Glutamatergic neuron (in vitro differentiated cells): Measurements from ENCODE around the gene VEGFA. TPM values are rescaled to one million over a fixed set of nuclear protein-coding genes. Genes with fewer than 3 reads are reported as not detected.

Experiments
- DNase-seq: peaks from one replicate; pipeline ENCODE4 v3.0.0; 2022
- H3K27ac Mint-ChIP-seq: one replicate; pipeline ENCODE4 v1.8.0; 2020; ENCODE audit warnings: mild to moderate bottlenecking, mixed read lengths, inconsistent platforms; ENCODE audit not compliant: unreplicated experiment
- H3K27me3 Mint-ChIP-seq: one replicate; pipeline ENCODE4 v1.8.0; 2020; ENCODE audit warnings: mild to moderate bottlenecking, moderate library complexity, mixed read lengths, inconsistent platforms; ENCODE audit not compliant: unreplicated experiment
- H3K36me3 Mint-ChIP-seq: one replicate; pipeline ENCODE4 v1.8.0; 2020; ENCODE audit warnings: mild to moderate bottlenecking, mixed read lengths, inconsistent platforms; ENCODE audit not compliant: unreplicated experiment
- H3K4me1 Mint-ChIP-seq: one replicate; pipeline ENCODE4 v1.8.0; 2020; ENCODE audit warnings: mild to moderate bottlenecking, low read depth, mixed read lengths, inconsistent platforms; ENCODE audit not compliant: unreplicated experiment
- H3K4me3 Mint-ChIP-seq: one replicate; pipeline ENCODE4 v1.8.0; 2020; ENCODE audit warnings: mild to moderate bottlenecking, mixed read lengths, inconsistent platforms; ENCODE audit not compliant: unreplicated experiment
- H3K9me3 Mint-ChIP-seq: one replicate; pipeline ENCODE4 v1.8.0; 2020; ENCODE audit warnings: mild to moderate bottlenecking, moderate library complexity, mixed read lengths, inconsistent platforms; ENCODE audit not compliant: unreplicated experiment
- total RNA-seq: library from RNA; stranded (reverse); fragmentation: NEBNext Ultra II Directional; extraction: Animal tissue kit (Norgen Biotek cat#: 25700); gene quantifications from one replicate; pipeline ENCODE4 v1.2.1, GENCODE V29; 2021; ENCODE audit not compliant: unreplicated experiment
- TF ChIP-seq, protein P1 (sequence below): fragments of 200-600 bp; sonication (generic); IDR thresholded peaks from one replicate; pipeline ENCODE4 v1.5.0; 2021; ENCODE audit not compliant: partially characterized antibody, unreplicated experiment

The VEGFA gene
- total RNA-seq, 1 donor from 2014 or later, result 21.6 TPM

DNA sequence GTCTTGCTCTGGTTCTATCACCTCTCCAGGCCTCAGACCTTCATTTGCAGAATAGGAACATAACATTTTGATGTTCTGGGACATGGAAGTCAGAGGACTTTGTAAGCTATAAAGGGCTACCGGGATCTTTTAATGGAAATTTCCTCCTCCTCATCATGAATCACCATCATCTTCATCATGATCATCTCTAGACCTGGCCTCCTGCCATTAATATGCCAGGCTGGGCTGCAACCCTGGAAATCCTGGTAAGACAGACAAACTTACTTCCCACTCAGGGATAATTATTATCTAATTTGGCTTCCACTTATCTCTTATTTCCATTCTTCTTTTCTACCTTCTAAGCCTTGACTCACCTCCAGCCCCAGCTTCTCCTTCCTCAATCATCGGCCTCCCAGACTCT, 41.4 kb upstream of the VEGFA start:
- TF ChIP-seq, protein P1, sequence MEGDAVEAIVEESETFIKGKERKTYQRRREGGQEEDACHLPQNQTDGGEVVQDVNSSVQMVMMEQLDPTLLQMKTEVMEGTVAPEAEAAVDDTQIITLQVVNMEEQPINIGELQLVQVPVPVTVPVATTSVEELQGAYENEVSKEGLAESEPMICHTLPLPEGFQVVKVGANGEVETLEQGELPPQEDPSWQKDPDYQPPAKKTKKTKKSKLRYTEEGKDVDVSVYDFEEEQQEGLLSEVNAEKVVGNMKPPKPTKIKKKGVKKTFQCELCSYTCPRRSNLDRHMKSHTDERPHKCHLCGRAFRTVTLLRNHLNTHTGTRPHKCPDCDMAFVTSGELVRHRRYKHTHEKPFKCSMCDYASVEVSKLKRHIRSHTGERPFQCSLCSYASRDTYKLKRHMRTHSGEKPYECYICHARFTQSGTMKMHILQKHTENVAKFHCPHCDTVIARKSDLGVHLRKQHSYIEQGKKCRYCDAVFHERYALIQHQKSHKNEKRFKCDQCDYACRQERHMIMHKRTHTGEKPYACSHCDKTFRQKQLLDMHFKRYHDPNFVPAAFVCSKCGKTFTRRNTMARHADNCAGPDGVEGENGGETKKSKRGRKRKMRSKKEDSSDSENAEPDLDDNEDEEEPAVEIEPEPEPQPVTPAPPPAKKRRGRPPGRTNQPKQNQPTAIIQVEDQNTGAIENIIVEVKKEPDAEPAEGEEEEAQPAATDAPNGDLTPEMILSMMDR, result no peak
- Mint-ChIP-seq H3K36me3 (no peaks in the 10 kb centered on the region), H3K27me3 (peaks cover 4% of the 10 kb centered on the region), H3K4me1 (no peaks in the 10 kb centered on the region), H3K4me3 (no peak overlapping the region), H3K27ac (no peak overlapping the region), H3K9me3 (peaks cover 8% of the 10 kb centered on the region)
- no peak for DNase-seq

DNA sequence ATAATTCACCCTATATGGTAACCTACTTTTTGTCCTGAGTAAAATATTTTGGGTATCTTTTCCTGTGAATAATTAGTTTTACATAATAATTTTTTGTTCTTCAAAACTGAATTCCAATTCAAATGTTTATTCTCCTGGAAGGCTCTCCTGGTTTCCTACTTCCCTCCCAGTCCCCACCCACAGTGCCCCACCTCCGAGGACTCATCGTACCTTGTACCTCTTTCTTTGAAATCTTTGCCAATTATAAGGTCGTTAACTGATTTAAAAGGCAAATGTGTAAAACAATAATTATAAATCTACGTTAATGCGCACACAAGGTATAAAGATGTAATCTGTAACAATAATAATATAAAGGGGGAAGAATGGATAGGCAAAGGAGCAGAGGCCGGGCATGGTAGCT, 40.5 kb upstream of the VEGFA start:
- TF ChIP-seq, protein P1, result no peak
- Mint-ChIP-seq H3K4me3 (no peak overlapping the region), H3K9me3 (peaks cover 8% of the 10 kb centered on the region), H3K27ac (no peak overlapping the region), H3K36me3 (no peaks in the 10 kb centered on the region), H3K27me3 (peaks cover 4% of the 10 kb centered on the region), H3K4me1 (no peaks in the 10 kb centered on the region)
- DNase-seq, result no peak

GRCh38 chr6:43730634-43731033, 39.4 kb upstream of the VEGFA start:
- Mint-ChIP-seq H3K4me1 (no peaks in the 10 kb centered on the region), H3K27ac (no peak overlapping the region), H3K9me3 (peaks cover 6% of the 10 kb centered on the region), H3K27me3 (peaks cover 3% of the 10 kb centered on the region), H3K36me3 (no peaks in the 10 kb centered on the region), H3K4me3 (no peak overlapping the region)
- TF ChIP-seq, protein P1, result no peak
- no peak for DNase-seq

GRCh38 chr6:43733471-43734293, 36.3 kb upstream of the VEGFA start:
- no peak for DNase-seq
- no peak overlapping the region for H3K27ac Mint-ChIP-seq
- no peak overlapping the region for H3K4me3 Mint-ChIP-seq
- no peaks in the 10 kb centered on the region for H3K27me3 Mint-ChIP-seq
- H3K36me3 Mint-ChIP-seq, result no peaks in the 10 kb centered on the region
- TF ChIP-seq, protein P1, result no peak
- peaks cover 2% of the 10 kb centered on the region for H3K9me3 Mint-ChIP-seq
- no peaks in the 10 kb centered on the region for H3K4me1 Mint-ChIP-seq

- Mint-ChIP-seq H3K9me3 (peaks cover 2% of the 10 kb centered on the region), H3K27ac (no peak overlapping the region), H3K4me1 (no peaks in the 10 kb centered on the region), H3K27me3 (no peaks in the 10 kb centered on the region), H3K36me3 (no peaks in the 10 kb centered on the region), H3K4me3 (no peak overlapping the region)
- TF ChIP-seq, protein P1, result no peak
- DNase-seq, result no peak
These were observed 35.7 kb upstream of the VEGFA start for GRCh38 chr6:43734294-43734665.
